WTC11 (cell line): Measurements from ENCODE around the gene ZNF664. TPM values are rescaled to one million over a fixed set of nuclear protein-coding genes. Genes with fewer than 3 reads are reported as not detected.

ENCODE experiments used
- ATAC-seq: fragments of 200-7000 bp; cut with Tn5 transposase; 2 replicates; pipeline ENCODE4 v1.10.0; 2021; ENCODE audit warnings: mild to moderate bottlenecking, moderate library complexity
- CTCF ChIA-PET: fragments of 300-600 bp; sonication (Branson Sonifier 250); formaldehyde crosslinking; loops from one replicate; lab custom pipeline; 2021; ENCODE audit warnings: antibody characterized with exemption; lab: Charles Lee
- POLR2A ChIA-PET: fragments of 350-600 bp; sonication (Branson Sonifier 250); formaldehyde crosslinking; loops from one replicate; lab custom pipeline; 2021; ENCODE audit warnings: antibody characterized with exemption; lab: Charles Lee
- DNase-seq: peaks from one replicate; pipeline ENCODE4 v3.0.0; 2021; ENCODE audit warnings: low spot score
- H3K27ac Mint-ChIP-seq: 2 replicates; pipeline ENCODE4 v1.8.0; 2021; ENCODE audit warnings: mixed read lengths
- H3K27me3 Mint-ChIP-seq: 2 replicates; pipeline ENCODE4 v1.8.0; 2021; ENCODE audit warnings: low read depth, mild to moderate bottlenecking, moderate library complexity, mixed read lengths
- H3K36me3 Mint-ChIP-seq: 2 replicates; pipeline ENCODE4 v1.8.0; 2021; ENCODE audit warnings: mixed read lengths
- H3K4me1 Mint-ChIP-seq: 2 replicates; pipeline ENCODE4 v1.8.0; 2022; ENCODE audit warnings: mixed read lengths
- H3K4me3 Mint-ChIP-seq: 2 replicates; pipeline ENCODE4 v1.8.0; 2021; ENCODE audit warnings: mild to moderate bottlenecking, moderate library complexity, mixed read lengths
- H3K9me3 Mint-ChIP-seq: 2 replicates; pipeline ENCODE4 v1.8.0; 2021; ENCODE audit warnings: mixed read lengths
- ATF2 ChIP-seq: sonication (generic); formaldehyde crosslinking; IDR thresholded peaks from 2 replicates; pipeline ENCODE4 v1.8.1; 2022; ENCODE audit warnings: low read depth, missing genetic modification reagents, borderline replicate concordance
- ESRRA ChIP-seq: sonication (generic); formaldehyde crosslinking; IDR thresholded peaks from 2 replicates; pipeline ENCODE4 v1.8.1; 2022; ENCODE audit warnings: mild to moderate bottlenecking, missing genetic modification reagents, borderline replicate concordance
- GTF2I ChIP-seq: fragments of 250-450 bp; sonication (Bioruptor Pico); conservative IDR thresholded peaks from 2 replicates; pipeline ENCODE4 v1.4.0; 2021; ENCODE audit warnings: mild to moderate bottlenecking
- IRF2 ChIP-seq: sonication (generic); formaldehyde crosslinking; IDR thresholded peaks from 2 replicates; pipeline ENCODE4 v1.8.0; 2022; ENCODE audit warnings: low read depth, missing genetic modification reagents, borderline replicate concordance
- JUN ChIP-seq: sonication (generic); formaldehyde crosslinking; IDR thresholded peaks from 2 replicates; pipeline ENCODE4 v1.8.0; 2023; ENCODE audit warnings: mild to moderate bottlenecking, missing genetic modification reagents
- PRDM15 ChIP-seq: sonication (generic); formaldehyde crosslinking; IDR thresholded peaks from 2 replicates; pipeline ENCODE4 v1.8.0; 2022; ENCODE audit warnings: missing genetic modification reagents
- PREB ChIP-seq: sonication (generic); formaldehyde crosslinking; IDR thresholded peaks from 2 replicates; pipeline ENCODE4 v1.8.1; 2022; ENCODE audit warnings: mild to moderate bottlenecking, missing genetic modification reagents, moderate library complexity, borderline replicate concordance
- RORB ChIP-seq: fragments of 250-450 bp; sonication (Bioruptor Pico); IDR thresholded peaks from 2 replicates; pipeline ENCODE4 v1.9.0; 2021; ENCODE audit warnings: mild to moderate bottlenecking
- SMAD4 ChIP-seq: sonication (generic); formaldehyde crosslinking; IDR thresholded peaks from 2 replicates; pipeline ENCODE4 v1.8.0; 2022; ENCODE audit warnings: mild to moderate bottlenecking, missing genetic modification reagents
- TP53 ChIP-seq: sonication (generic); formaldehyde crosslinking; IDR thresholded peaks from 2 replicates; pipeline ENCODE4 v1.8.1; 2023; ENCODE audit warnings: mild to moderate bottlenecking, missing genetic modification reagents
- ZNF263 ChIP-seq: sonication (generic); formaldehyde crosslinking; IDR thresholded peaks from 2 replicates; pipeline ENCODE4 v1.8.1; 2022; ENCODE audit warnings: low read depth, mild to moderate bottlenecking, moderate library complexity, missing genetic modification reagents
- ZNF317 ChIP-seq: sonication (generic); formaldehyde crosslinking; IDR thresholded peaks from 2 replicates; pipeline ENCODE4 v1.8.1; 2023; ENCODE audit warnings: low read depth, mild to moderate bottlenecking, moderate library complexity, missing genetic modification reagents, borderline replicate concordance
- ZNF396 ChIP-seq: fragments of 250-450 bp; sonication (Bioruptor Pico); IDR thresholded peaks from 2 replicates; pipeline ENCODE4 v1.8.0; 2021; ENCODE audit warnings: mild to moderate bottlenecking, moderate library complexity, borderline replicate concordance
- ZNF425 ChIP-seq: fragments of 250-450 bp; sonication (Bioruptor Pico); conservative IDR thresholded peaks from 2 replicates; pipeline ENCODE4 v1.9.0; 2021; ENCODE audit warnings: mild to moderate bottlenecking
- ZNF512 ChIP-seq: sonication (generic); formaldehyde crosslinking; IDR thresholded peaks from 2 replicates; pipeline ENCODE4 v1.8.1; 2022; ENCODE audit warnings: missing genetic modification reagents, borderline replicate concordance
- total RNA-seq: library from RNA; stranded (reverse); gene quantifications from 3 replicates; pipeline ENCODE4 v1.2.3, GENCODE V29; 2021
- TF ChIP-seq, protein P1 (sequence below): sonication (generic); formaldehyde crosslinking; IDR thresholded peaks from 2 replicates; pipeline ENCODE4 v1.8.1; 2023; ENCODE audit warnings: mild to moderate bottlenecking, moderate library complexity, missing genetic modification reagents
- TF ChIP-seq, protein P2 (sequence below): sonication (generic); formaldehyde crosslinking; IDR thresholded peaks from 2 replicates; pipeline ENCODE4 v1.8.0; 2023; ENCODE audit warnings: missing genetic modification reagents, mild to moderate bottlenecking, borderline replicate concordance

The ZNF664 gene
- total RNA-seq, 1 experiment from 2014 or later: 61.7 TPM

- TF ChIP-seq GTF2I (CRISPR knock-in tag): no peak
- TF ChIP-seq RORB (CRISPR knock-in tag): no peak
- TF ChIP-seq PRDM15 (CRISPR knock-in tag): no peak
- no peak for TF ChIP-seq ATF2 (CRISPR knock-in tag)
- no peak for TF ChIP-seq JUN (CRISPR knock-in tag)
- TF ChIP-seq PREB (CRISPR knock-in tag): no peak
- no peak for TF ChIP-seq ESRRA (CRISPR knock-in tag)
- TF ChIP-seq, protein P1, sequence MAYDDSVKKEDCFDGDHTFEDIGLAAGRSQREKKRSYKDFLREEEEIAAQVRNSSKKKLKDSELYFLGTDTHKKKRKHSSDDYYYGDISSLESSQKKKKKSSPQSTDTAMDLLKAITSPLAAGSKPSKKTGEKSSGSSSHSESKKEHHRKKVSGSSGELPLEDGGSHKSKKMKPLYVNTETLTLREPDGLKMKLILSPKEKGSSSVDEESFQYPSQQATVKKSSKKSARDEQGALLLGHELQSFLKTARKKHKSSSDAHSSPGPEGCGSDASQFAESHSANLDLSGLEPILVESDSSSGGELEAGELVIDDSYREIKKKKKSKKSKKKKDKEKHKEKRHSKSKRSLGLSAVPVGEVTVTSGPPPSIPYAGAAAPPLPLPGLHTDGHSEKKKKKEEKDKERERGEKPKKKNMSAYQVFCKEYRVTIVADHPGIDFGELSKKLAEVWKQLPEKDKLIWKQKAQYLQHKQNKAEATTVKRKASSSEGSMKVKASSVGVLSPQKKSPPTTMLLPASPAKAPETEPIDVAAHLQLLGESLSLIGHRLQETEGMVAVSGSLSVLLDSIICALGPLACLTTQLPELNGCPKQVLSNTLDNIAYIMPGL (CRISPR knock-in tag): no peak
- TF ChIP-seq IRF2 (CRISPR knock-in tag): no peak
Measured at GRCh38 chr12:123929946-123930583, 43.0 kb upstream of the ZNF664 start (continued).

DNA sequence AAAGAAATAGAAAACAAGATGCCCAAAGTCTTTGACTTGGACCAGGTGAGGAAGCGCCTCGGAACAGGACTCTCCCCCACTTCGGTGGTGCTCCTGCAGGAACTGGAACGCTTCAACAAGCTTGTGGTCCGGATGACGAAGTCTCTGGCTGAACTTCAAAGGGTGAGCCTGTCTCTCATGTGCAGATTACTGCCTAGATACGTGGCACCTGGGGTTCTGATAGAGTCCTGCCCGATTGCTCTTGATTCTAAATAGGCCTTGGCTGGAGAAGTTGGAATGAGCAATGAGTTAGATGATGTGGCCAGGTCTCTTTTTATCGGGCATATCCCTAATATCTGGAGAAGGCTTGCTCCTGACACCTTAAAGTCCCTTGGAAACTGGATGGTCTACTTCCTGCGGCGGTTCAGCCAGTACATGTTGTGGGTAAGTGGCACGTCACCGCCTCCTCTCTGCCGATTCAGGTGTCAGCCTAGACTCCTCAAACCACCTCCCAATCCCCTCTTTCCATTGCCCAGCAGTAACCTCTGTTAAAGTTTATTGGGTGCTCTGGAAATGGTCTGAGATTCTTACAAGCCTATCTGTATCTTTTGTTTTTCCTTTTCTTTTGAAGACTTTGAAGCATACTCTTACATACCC, 41.2 kb upstream of the ZNF664 start:
- ChIA-PET CTCF (interaction anchor here (0.7 to 1.2 kb wide), 5 partner anchors 9 to 77 kb away, joined by 3 to 5 read pairs (median 4); no protein-coding TSS in a partner anchor), POLR2A (interaction anchor here (0.7 kb wide), 2 partner anchors 101 to 572 kb away, joined by 3 to 7 read pairs; no protein-coding TSS in a partner anchor)
- TF ChIP-seq ZNF317 (CRISPR knock-in tag) (no peak), ZNF425 (CRISPR knock-in tag) (no peak), SMAD4 (no peak), ZNF512 (CRISPR knock-in tag) (no peak), ZNF263 (CRISPR knock-in tag) (no peak), TP53 (no peak), ZNF396 (CRISPR knock-in tag) (no peak)
- TF ChIP-seq, protein P2, sequence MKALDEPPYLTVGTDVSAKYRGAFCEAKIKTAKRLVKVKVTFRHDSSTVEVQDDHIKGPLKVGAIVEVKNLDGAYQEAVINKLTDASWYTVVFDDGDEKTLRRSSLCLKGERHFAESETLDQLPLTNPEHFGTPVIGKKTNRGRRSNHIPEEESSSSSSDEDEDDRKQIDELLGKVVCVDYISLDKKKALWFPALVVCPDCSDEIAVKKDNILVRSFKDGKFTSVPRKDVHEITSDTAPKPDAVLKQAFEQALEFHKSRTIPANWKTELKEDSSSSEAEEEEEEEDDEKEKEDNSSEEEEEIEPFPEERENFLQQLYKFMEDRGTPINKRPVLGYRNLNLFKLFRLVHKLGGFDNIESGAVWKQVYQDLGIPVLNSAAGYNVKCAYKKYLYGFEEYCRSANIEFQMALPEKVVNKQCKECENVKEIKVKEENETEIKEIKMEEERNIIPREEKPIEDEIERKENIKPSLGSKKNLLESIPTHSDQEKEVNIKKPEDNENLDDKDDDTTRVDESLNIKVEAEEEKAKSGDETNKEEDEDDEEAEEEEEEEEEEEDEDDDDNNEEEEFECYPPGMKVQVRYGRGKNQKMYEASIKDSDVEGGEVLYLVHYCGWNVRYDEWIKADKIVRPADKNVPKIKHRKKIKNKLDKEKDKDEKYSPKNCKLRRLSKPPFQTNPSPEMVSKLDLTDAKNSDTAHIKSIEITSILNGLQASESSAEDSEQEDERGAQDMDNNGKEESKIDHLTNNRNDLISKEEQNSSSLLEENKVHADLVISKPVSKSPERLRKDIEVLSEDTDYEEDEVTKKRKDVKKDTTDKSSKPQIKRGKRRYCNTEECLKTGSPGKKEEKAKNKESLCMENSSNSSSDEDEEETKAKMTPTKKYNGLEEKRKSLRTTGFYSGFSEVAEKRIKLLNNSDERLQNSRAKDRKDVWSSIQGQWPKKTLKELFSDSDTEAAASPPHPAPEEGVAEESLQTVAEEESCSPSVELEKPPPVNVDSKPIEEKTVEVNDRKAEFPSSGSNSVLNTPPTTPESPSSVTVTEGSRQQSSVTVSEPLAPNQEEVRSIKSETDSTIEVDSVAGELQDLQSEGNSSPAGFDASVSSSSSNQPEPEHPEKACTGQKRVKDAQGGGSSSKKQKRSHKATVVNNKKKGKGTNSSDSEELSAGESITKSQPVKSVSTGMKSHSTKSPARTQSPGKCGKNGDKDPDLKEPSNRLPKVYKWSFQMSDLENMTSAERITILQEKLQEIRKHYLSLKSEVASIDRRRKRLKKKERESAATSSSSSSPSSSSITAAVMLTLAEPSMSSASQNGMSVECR (CRISPR knock-in tag): no peak
- Mint-ChIP-seq H3K27ac (no peak overlapping the region), H3K4me1 (no peaks in the 10 kb centered on the region), H3K27me3 (peaks cover 7% of the 10 kb centered on the region), H3K36me3 (no peaks in the 10 kb centered on the region), H3K4me3 (no peak overlapping the region), H3K9me3 (no peaks in the 10 kb centered on the region)
- DNase-seq (no peak), ATAC-seq (no peak)
